HG02642 (cell line): ENCODE measurements around the gene PLA2R1.

Source experiments
- ATAC-seq: cut with Tn5 transposase; IDR thresholded peaks from one replicate; pipeline ENCODE4 v1.9.1; 2021; ENCODE audit warnings: mild to moderate bottlenecking; ENCODE audit not compliant: unreplicated experiment, poor library complexity

Gene PLA2R1

DNA sequence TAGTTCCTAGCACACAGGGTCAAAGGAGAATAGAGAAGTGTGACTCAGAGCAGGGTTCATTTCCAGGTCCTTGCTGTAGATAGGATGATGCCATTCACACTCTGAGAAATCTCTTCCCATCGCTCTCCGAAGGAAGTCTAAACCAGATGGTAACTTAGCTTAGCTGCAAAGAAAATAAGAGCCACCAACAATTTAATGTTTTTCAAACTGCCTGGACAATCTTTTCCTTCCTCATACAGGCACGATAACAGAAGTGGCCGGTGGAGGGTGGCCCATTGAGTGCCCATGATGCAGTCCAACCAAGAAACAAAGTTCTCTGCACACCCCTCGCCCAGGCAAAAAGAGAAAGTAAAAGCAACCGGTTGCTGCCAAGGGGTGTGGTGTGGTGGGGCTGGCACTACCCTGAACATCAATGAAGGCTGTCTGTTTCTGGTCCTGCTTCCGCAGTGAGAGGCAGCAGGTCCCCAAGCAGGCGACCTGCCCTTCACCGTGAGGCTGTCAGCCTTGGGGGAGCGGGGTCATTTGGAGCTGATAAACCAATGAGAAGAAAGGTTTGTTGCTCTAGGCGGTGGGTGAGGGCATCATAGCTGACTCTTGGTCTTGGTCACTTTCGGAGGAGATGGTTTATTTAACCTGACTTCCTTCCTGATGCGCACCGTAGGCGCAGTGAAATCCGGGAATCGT, 158.8 kb downstream of the PLA2R1 start:
- peak; percentile 26 for ATAC-seq

DNA sequence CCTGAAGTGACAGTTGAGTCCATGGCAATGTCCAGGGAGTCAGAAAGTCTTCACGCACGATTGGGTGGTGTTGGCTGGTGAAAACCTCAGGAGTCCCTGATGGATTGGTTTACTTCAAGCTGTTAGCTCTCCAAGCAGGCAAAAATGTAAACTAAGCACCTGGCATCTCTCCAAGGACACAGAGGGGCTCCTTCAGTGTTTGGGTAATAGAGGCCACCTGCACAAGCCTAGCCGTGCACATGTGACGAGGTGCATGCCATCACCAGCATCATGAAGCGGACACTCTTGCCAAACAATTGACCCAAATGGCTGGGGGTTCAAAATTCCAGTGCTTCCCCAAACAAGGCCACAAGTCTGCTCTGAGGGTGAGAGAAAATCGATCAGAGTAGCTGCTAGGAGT, 159.7 kb downstream of the PLA2R1 start:
- no peak for ATAC-seq

DNA sequence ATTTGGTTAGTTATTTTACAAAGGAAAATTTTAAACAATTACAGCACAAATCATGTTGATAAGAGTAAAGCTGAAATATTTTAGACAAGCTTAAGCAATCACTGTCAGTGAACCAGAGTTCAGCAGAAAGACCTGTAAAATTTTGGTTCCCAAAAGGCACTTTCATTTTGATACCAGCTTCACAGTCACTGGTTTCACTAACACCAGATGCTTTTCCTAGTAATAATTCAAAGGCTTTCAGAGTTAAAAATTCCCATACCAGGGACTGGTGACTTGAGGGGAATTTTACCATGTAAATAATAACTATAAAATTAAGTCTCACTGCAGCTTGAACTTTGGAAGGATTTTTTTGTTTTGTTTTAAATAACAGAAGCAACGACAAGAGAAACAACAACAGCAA, 162.1 kb downstream of the PLA2R1 start:
- no peak for ATAC-seq

DNA sequence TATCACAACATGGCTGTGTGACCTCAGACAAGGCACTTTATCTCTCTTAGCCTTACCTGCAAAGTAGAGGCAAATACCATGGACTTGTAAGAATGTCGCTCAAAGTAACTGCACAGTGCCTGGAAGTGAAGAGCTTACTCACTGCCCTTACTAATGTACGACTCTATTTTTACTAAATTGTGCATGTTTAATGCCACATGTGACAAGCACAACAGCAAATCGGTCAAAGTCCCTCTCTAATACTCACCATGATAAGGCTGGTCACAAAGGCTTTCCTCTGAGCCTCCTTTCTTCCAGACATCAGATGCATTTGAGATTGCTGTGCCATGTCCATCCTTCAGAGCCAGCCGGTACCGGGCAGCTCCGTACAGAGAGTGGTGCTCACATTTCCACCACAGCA, 164.0 kb downstream of the PLA2R1 start:
- no peak for ATAC-seq

DNA sequence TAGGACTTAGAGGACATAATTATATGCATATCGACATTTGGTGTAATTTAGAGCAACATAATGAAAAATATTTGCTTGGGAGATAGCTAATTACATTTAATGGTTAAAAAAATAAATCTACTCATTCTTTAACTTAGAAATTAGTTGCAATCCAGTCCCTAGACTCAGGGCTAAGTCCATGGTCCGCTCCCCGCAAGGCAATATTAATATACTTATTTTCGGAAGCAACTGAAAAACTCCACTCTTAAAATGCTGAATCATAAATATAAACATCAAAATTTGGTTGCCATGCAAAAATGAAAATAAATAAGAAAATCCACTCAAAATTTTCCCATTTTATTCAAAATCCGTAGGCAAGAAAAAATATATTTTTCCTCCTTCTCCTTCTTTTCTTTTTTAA, 164.7 kb downstream of the PLA2R1 start:
- no peak for ATAC-seq

GRCh38 chr2:159897081-159897480, 165.3 kb downstream of the PLA2R1 start:
- ATAC-seq, result no peak

GRCh38 chr2:159895258-159896065, 167.0 kb downstream of the PLA2R1 start:
- ATAC-seq, result peak; percentile 64

- no peak for ATAC-seq
Measured at GRCh38 chr2:159894145-159894838, 168.1 kb downstream of the PLA2R1 start.

- ATAC-seq, result no peak
Measured at GRCh38 chr2:159892990-159893810, 169.2 kb downstream of the PLA2R1 start.

- ATAC-seq, result no peak
Measured at GRCh38 chr2:159891917-159892730, 170.3 kb downstream of the PLA2R1 start.

GRCh38 chr2:159891267-159891588, 171.2 kb downstream of the PLA2R1 start:
- ATAC-seq, result no peak

GRCh38 chr2:159890551-159891266, 171.7 kb downstream of the PLA2R1 start:
- ATAC-seq, result peak; percentile 49

DNA sequence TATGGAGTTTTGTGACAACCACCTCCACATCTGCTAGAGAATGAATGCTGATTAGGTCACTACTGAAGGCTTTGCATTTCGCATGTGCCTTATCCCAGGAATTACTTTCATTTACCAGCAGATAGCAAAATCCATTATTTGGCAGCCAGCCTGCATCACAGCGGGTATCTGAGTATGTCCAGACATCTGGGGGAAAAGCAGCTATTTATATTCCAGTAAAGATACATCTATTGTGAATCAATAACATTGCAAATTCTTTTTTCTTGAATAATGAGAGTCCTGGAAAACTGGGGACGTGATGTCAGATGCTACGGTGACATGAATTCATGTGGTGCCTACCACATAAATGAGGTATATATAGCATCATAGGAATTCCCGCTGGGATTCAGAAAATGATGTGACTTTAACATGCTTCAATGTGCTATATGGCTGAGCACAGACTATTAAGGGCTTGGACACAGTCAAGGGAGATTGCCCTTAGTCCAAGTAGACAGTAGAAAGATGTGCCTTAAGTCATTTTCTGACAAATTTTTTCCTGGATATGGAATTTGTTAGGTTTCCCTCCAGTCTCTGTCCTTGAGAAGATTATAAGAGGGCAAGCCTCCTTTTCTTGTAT, 180.2 kb downstream of the PLA2R1 start:
- no peak for ATAC-seq
